BLaER1 (cell line): ENCODE results near the gene DOCK8.

Experiments used
- H3K27ac ChIP-seq: shearing (Covaris generic); formaldehyde crosslinking; 2 replicates; pipeline ENCODE4 v1.8.1; 2022
- H3K27me3 ChIP-seq: shearing (Covaris generic); formaldehyde crosslinking; 2 replicates; pipeline ENCODE4 v1.8.1; 2022
- H3K36me3 ChIP-seq: shearing (Covaris generic); formaldehyde crosslinking; 2 replicates; pipeline ENCODE4 v1.8.1; 2022
- H3K4me1 ChIP-seq: shearing (Covaris generic); formaldehyde crosslinking; 2 replicates; pipeline ENCODE4 v1.8.1; 2022
- H3K4me2 ChIP-seq: shearing (Covaris generic); formaldehyde crosslinking; 2 replicates; pipeline ENCODE4 v1.8.1; 2022
- H3K4me3 ChIP-seq: shearing (Covaris generic); formaldehyde crosslinking; 2 replicates; pipeline ENCODE4 v1.8.1; 2022
- H3K9ac ChIP-seq: shearing (Covaris generic); formaldehyde crosslinking; 2 replicates; pipeline ENCODE4 v1.8.1; 2022
- H3K9me3 ChIP-seq: shearing (Covaris generic); formaldehyde crosslinking; 2 replicates; pipeline ENCODE4 v1.8.1; 2022
- H4K20me1 ChIP-seq: shearing (Covaris generic); formaldehyde crosslinking; 2 replicates; pipeline ENCODE4 v1.8.1; 2022
- Cebpa-rat ChIP-seq: shearing (Covaris generic); IDR thresholded peaks from 2 replicates; pipeline ENCODE4 v1.8.1; 2022

The DOCK8 gene

DNA sequence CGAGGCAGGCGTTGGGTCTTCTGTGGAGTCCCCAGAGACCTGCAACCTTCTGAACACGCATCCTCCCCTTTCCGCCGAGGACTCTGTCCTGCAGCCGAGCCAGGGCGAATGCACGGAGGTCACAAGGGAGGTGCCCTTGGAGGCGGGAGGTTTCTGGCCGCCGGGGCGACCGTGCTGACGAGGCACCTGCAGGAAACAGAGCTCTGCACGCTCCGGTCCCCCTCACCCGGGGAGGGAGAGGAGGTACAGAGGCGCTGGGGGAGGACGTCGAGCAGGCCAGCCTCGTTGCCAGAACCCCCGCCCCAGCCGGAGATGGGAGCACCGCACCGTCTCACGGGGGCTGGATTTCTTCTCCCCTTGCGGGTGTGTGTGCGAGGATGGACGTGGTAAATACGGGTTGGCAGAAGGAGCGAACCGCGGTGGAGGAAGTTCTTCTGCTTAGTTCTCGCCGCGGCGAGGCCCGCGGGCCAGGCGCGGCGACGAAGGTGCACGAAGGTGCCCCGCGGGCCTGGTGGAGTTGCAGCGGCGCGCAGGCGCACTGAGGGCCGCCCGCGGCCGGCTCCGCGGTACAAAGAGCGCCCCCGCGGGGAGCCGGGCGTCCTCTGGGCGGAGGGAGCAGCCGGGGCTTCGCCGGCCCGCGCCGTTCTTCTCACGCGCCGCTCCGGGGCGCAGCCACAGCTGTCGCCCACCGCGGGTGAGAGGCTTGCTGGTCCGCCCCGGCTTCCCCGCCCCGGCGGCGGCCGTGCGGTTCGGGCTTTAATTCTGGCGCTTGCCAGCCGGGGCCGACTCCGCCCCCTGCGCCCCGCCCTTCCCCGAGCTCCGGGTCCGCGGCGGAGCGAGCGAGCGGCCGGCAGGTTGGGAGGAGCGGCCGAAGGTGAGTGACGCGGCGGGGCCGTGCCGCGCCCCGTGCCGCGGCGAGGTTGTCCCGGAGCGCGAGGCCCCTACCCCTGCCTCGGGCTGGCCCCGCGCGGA, 289.5 kb downstream of the DOCK8 start, which contains the start of gene KANK1:
Gene KANK1, plus strand, starts transcription at position 815 of the 972 bp plus-strand sequence.
- peaks cover 4% of the 10 kb centered on the region; the same call in 1 of the 2 replicates for H4K20me1 ChIP-seq
- H3K9me3 ChIP-seq, result no peaks in the 10 kb centered on the region
- peak within 1 kb of the TSS; percentile 60 for H3K9ac ChIP-seq
- no peaks in the 10 kb centered on the region for H3K36me3 ChIP-seq
- no peak within 1 kb of the TSS for H3K27ac ChIP-seq
- H3K4me1 ChIP-seq, result peaks cover 11% of the 10 kb centered on the region
- H3K4me2 ChIP-seq, result peak within 1 kb of the TSS; percentile 99
- TF ChIP-seq Cebpa-rat, result no peak
- peaks cover 48% of the 10 kb centered on the region for H3K27me3 ChIP-seq
- peak within 1 kb of the TSS; percentile 77 for H3K4me3 ChIP-seq

DNA sequence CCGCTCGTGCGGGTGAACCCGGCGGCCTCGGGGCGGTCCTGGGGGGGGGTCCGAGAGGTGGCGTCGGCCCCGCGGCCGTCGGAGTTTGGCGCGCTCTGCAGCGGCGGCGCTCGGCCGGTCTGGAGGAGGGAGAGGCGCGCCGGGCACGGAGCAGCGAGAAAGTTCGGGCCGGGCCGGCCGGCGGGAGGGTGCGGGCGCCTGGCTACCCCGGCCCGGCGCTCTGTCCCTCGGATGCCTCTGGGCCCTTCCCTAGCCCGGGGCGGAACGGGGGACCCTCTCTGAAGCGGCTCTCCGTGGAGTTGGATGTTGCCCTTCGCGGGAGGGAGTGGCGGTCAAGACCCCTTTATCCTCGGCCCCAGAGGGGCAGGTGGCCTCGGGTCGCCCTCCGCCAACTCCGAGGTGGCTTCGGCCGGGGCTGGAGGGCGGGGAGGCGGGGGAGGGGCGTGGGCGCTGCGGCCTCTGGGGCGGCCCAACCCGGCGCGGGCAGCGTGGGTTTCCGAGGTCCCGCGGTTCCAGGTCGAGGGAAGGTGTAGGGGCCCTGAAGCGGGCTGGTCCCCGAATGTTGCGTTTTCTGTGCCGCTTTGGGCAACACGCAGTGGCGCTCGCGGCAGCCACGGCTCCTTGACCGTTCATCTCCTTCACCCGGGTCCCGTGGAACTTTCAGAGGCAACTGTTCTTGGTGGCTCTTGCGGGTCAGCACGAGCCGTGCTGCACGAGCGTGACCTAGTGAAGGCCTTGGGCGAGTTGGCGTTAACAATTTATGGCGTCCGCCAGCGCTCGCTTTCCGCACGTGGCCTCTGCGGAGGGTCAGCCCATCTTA, 290.5 kb downstream of the DOCK8 start:
- Histone ChIP-seq H3K9me3 (no peaks in the 10 kb centered on the region), H3K9ac (peak overlapping the region; percentile 60), H3K4me3 (peak overlapping the region; percentile 77), H3K36me3 (no peaks in the 10 kb centered on the region), H3K27ac (no peak overlapping the region), H4K20me1 (peaks cover 4% of the 10 kb centered on the region; the same call in 1 of the 2 replicates), H3K4me2 (peak overlapping the region; percentile 99), H3K4me1 (peaks cover 11% of the 10 kb centered on the region), H3K27me3 (peaks cover 48% of the 10 kb centered on the region)
- no peak for TF ChIP-seq Cebpa-rat

DNA sequence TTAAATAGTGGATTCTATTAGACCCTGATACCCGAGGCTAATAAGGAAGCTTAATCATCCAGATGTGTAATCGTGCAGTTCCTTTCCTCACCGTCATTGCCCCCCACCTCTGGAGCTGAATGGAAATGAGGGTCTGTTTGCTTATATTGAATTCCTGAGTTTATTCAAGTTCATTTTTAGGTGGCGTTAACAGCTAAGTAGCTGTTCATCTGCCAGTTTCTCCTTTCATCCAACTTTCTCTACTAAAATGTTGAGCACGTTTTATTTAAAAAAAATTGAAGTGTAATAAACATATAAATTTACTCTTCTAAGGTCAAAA, 291.0 kb downstream of the DOCK8 start:
- Histone ChIP-seq H3K9ac (no peak overlapping the region), H3K36me3 (no peaks in the 10 kb centered on the region), H3K9me3 (no peaks in the 10 kb centered on the region), H3K4me2 (no peak overlapping the region), H3K27ac (no peak overlapping the region), H4K20me1 (peaks cover 4% of the 10 kb centered on the region; the same call in 1 of the 2 replicates), H3K4me3 (no peak overlapping the region; the same call in 1 of the 2 replicates), H3K27me3 (peaks cover 48% of the 10 kb centered on the region), H3K4me1 (peaks cover 11% of the 10 kb centered on the region)
- no peak for TF ChIP-seq Cebpa-rat

DNA sequence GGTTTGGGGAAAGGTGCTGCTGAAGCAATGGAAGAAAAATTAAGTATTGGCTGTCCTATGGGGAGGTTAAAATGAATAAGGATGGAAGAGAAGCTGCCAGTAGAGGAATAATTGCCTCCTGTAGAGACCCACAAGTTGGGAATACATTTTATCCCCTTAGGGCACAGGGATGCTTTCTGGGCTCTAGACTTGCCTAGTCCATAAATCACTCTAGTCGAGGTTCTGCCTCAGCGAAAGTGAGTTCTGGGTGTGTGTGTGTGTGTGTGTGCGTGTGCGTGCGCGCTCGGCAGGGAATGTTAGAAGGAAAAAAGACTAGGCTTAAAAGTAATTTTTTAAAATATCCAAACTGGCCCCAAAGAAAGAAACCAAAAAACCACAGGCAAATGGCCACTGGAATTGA, 291.6 kb downstream of the DOCK8 start:
- no peaks in the 10 kb centered on the region for H3K9me3 ChIP-seq
- TF ChIP-seq Cebpa-rat, result no peak
- peaks cover 11% of the 10 kb centered on the region for H3K4me1 ChIP-seq
- no peak overlapping the region for H3K9ac ChIP-seq
- H3K36me3 ChIP-seq, result no peaks in the 10 kb centered on the region
- peaks cover 4% of the 10 kb centered on the region; the same call in 1 of the 2 replicates for H4K20me1 ChIP-seq
- H3K27ac ChIP-seq, result no peak overlapping the region
- no peak overlapping the region for H3K4me2 ChIP-seq
- no peak overlapping the region for H3K4me3 ChIP-seq
- peaks cover 48% of the 10 kb centered on the region for H3K27me3 ChIP-seq

DNA sequence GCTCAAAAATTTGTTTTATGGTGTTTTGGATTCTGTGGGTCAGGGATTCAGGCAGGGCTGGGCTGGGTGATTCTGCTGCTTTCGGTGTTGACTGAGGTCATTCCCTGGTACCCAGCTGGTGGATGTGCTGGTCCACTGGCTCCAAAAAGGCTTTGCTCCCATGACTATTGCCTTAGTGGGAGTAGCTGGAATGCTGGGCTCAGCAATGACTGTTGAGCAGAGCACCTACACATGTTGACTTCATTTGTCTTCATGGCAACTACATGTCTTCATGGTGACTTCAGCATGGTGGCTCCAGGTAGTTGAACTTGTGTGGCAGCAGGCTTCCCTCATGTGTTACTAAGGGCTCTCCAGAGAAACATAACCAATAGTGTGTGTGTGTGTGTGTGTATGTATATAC, 297.2 kb downstream of the DOCK8 start:
- Histone ChIP-seq H3K27ac (no peak overlapping the region), H3K9ac (no peak overlapping the region), H3K36me3 (no peaks in the 10 kb centered on the region), H3K4me1 (peaks cover 11% of the 10 kb centered on the region), H3K4me2 (no peak overlapping the region), H3K9me3 (peaks cover 10% of the 10 kb centered on the region), H4K20me1 (no peaks in the 10 kb centered on the region), H3K4me3 (no peak overlapping the region), H3K27me3 (peaks cover 8% of the 10 kb centered on the region)
- no peak for TF ChIP-seq Cebpa-rat

DNA sequence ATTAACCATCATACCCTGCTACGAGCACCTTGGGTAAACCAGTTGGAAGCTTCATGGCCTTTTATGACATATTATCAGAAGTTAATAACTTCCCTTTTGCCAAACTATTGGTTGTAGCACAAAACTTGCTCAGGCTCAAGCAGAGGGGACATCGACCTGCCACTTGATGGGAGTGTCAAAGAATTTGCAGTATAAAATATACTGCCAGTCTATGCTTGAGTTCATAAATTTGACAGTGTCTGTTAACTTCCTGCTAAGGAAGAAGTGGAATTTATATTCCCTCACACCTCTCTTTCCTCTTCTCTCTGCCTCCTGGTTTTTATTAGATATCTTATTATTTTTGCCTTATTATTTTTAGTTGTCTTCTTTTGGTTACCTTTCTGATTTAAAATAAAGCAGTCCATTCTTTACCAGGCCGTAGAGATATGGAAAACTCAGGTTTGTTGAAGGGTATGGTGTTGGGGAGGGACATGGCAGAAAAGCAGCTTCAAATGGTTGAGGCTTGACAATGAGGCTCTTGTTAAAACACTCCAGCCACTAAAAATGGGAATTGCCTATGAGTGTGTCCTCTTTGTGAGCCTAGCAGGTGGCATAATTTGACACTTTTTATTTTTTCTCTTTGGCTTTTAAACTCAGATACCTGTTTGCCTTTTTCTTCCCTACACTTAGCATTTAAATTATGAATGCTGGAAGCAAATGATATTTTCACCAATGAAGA, 298.0 kb downstream of the DOCK8 start:
- Histone ChIP-seq H3K9ac (no peak overlapping the region), H3K4me3 (no peak overlapping the region), H3K27me3 (no peaks in the 10 kb centered on the region), H3K4me2 (no peak overlapping the region), H3K27ac (no peak overlapping the region), H3K36me3 (no peaks in the 10 kb centered on the region), H4K20me1 (no peaks in the 10 kb centered on the region), H3K9me3 (peaks cover 10% of the 10 kb centered on the region), H3K4me1 (peaks cover 11% of the 10 kb centered on the region)
- TF ChIP-seq Cebpa-rat, result no peak
